ENCODE results near the gene DCAKD. TPM values are rescaled to one million over a fixed set of nuclear protein-coding genes. Genes with fewer than 3 reads are reported as not detected.

Gene DCAKD
- total and polyA plus RNA-seq, 2 donors (not counting 3 experiments of a cell fraction or from before 2014, with no cell fraction given) = 30.8 to 36.5 TPM

DNA sequence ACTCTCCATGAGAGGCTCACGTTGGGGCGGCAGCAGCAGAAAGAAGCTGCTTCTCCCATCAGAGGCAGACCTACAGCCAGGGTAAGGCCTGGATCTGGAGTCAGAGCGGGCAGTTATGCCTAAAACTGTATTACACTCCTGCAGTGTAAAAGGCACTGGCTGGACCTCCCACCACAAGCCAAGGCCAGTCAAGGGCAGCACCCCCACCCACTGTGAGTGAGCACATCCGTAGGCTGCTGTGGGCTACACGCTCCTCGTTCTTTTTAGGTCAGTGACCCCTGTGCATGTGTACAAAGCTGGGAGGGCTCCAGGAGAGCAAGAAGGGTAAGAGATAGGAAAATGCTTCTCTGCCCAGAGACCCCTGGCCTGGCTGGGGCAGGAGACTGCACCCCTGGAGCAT, 20.7 kb downstream of the DCAKD start:
- TF ChIP-seq CTCF (IDR thresholded peaks at IDR 0.05; ENCODE audit: extremely low read depth in 1 of 2, insufficient read depth in 1 of 2, low read depth in 1 of 2, low read length in 2 of 2) (no peak), MYC (IDR thresholded peaks at IDR 0.05; ENCODE audit: low read depth, low read length) (no peak), GATA2 (IDR thresholded peaks at IDR 0.05; ENCODE audit: insufficient read depth, insufficient read length, low read depth, low read length) (no peak), JUN (IDR thresholded peaks at IDR 0.05; ENCODE audit: borderline replicate concordance, insufficient read depth, insufficient read length, low read depth) (no peak), FOS (IDR thresholded peaks at IDR 0.05; ENCODE audit: borderline replicate concordance, insufficient read depth, low read length) (no peak), POLR2A (IDR thresholded peaks at IDR 0.05; ENCODE audit: low read depth, low read length) (no peak), POLR2AphosphoS5 (IDR thresholded peaks at IDR 0.05; ENCODE audit: insufficient read depth, low read depth, low read length) (no peak), EZH2 (IDR thresholded peaks at IDR 0.05; ENCODE audit: borderline replicate concordance, low read depth, low read length, severe bottlenecking) (no peak)
- TF ChIP-seq, protein P1, sequence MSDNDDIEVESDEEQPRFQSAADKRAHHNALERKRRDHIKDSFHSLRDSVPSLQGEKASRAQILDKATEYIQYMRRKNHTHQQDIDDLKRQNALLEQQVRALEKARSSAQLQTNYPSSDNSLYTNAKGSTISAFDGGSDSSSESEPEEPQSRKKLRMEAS (IDR thresholded peaks at IDR 0.05; ENCODE audit: insufficient read depth, insufficient read length) = no peak
- no peak overlapping the region for H2AFZ ChIP-seq (ENCODE audit: low read depth, low read length)
- H3K79me2 ChIP-seq (ENCODE audit: control insufficient read depth, insufficient read depth, low read length) = no peaks in the 10 kb centered on the region
- no peak overlapping the region for H3K27ac ChIP-seq (ENCODE audit: insufficient read depth, low read depth, low read length)
- H3K9me1 ChIP-seq (replicated peaks; ENCODE audit: control insufficient read depth, extremely low read depth, insufficient read depth, low read length) = no peaks in the 10 kb centered on the region
- H3K9me3 ChIP-seq (replicated peaks; ENCODE audit: control insufficient read depth, insufficient read depth, low read length) = no peaks in the 10 kb centered on the region
- H3K36me3 ChIP-seq (ENCODE audit: control insufficient read depth in 2 of 2, extremely low read depth in 1 of 2, insufficient read depth in 2 of 2, low read length in 2 of 2) = peaks cover 0 to 6% of the 10 kb centered on the region in 2 experiments
- H3K4me2 ChIP-seq (ENCODE audit: insufficient read depth, low read length) = no peak overlapping the region
- H3K4me3 ChIP-seq (replicated peaks in 1 of 3; ENCODE audit: insufficient read depth in 1 of 3, low read depth in 1 of 3, low read length in 3 of 3) = no peak overlapping the region
- H3K4me1 ChIP-seq (ENCODE audit: control insufficient read depth, extremely low read depth, insufficient read depth, low read length) = peaks cover 5% of the 10 kb centered on the region
- dilution Hi-C loops (cut with MboI; ENCODE audit: extremely low pct_ligation_motif_present, low sequenced_read_pairs) (no loop called here), intact Hi-C loops (cut with micrococcal nuclease) (no loop called here)
- DNase-seq (ENCODE audit: low read depth, low spot score) (no peak), FAIRE-seq (no peak)
- POLR2A ChIA-PET = no interaction called here
- CTCF ChIA-PET = interaction anchor here (2.0 to 2.2 kb wide), 2 partner anchors 9 to 68 kb away, joined by 5 to 9 read pairs; no protein-coding TSS in a partner anchor
- no TSS peak for BruUV-seq (replicated peaks)
- H4K20me1 ChIP-seq (replicated peaks; ENCODE audit: control insufficient read depth, extremely low read depth, insufficient read depth, low read length) = no peaks in the 10 kb centered on the region
- H3K9ac ChIP-seq (replicated peaks; ENCODE audit: extremely low read depth, insufficient read depth, low read length) = no peak overlapping the region
- H3K27me3 ChIP-seq (ENCODE audit: control insufficient read depth in 2 of 2, insufficient read depth in 2 of 2, low read length in 2 of 2) = no peaks in the 10 kb centered on the region
